ENCODE measurements around the gene ZSCAN26.
"Not testable (repeated sequence)": the region's sequence is repeated elsewhere in the genome, so short reads cannot be mapped to it uniquely, and the experiment has no call there.

Gene ZSCAN26

DNA sequence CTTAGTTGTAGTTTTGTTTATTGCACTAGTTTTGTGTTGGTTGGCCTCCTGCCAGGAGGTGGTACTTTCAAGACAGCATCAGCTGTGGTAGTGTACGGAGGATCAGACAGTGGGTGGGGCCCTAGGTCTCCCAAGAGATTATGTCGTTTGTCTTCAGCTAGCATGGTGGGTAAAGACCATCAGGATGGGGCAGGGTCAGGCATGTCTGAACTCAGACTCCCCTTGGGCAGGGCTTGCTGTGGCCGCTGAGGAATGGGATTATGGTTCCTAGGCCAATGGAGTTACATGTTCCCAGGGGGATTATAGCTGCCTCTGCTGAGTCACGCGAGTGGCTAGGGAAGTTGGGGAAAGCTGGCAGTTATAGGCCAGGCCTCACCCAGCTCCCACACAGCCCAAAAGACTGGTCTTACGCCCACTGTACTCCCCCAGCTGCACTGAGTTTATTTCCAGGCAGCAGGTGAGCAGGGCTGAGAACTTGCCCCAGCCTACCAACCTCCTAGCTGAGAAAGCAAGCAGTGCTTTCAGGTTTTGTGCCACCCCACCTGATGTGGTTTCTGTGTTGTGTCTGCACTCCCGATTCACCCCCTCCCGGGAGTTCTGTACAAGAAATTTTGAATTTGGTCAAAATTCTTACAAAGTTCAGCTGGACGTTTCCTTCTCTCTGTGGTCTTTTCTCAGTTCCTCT is 44.3 kb downstream of the ZSCAN26 start:
- DNase-seq: peak; percentile 91
- no peak overlapping the region for H3K4me3 ChIP-seq (ENCODE audit: low read depth, low read length)
- no peaks in the 10 kb centered on the region for H3K27me3 ChIP-seq (ENCODE audit: insufficient read depth, low read depth, severe bottlenecking)
- H3K27ac ChIP-seq: peak overlapping the region; percentile 36
- TF ChIP-seq, protein P1, sequence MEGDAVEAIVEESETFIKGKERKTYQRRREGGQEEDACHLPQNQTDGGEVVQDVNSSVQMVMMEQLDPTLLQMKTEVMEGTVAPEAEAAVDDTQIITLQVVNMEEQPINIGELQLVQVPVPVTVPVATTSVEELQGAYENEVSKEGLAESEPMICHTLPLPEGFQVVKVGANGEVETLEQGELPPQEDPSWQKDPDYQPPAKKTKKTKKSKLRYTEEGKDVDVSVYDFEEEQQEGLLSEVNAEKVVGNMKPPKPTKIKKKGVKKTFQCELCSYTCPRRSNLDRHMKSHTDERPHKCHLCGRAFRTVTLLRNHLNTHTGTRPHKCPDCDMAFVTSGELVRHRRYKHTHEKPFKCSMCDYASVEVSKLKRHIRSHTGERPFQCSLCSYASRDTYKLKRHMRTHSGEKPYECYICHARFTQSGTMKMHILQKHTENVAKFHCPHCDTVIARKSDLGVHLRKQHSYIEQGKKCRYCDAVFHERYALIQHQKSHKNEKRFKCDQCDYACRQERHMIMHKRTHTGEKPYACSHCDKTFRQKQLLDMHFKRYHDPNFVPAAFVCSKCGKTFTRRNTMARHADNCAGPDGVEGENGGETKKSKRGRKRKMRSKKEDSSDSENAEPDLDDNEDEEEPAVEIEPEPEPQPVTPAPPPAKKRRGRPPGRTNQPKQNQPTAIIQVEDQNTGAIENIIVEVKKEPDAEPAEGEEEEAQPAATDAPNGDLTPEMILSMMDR (IDR thresholded peaks at IDR 0.05; ENCODE audit: low read depth, low read length): no peak
- H3K36me3 ChIP-seq: no peaks in the 10 kb centered on the region
- H3K9me3 ChIP-seq (ENCODE audit: severe bottlenecking): peaks cover 6% of the 10 kb centered on the region

DNA sequence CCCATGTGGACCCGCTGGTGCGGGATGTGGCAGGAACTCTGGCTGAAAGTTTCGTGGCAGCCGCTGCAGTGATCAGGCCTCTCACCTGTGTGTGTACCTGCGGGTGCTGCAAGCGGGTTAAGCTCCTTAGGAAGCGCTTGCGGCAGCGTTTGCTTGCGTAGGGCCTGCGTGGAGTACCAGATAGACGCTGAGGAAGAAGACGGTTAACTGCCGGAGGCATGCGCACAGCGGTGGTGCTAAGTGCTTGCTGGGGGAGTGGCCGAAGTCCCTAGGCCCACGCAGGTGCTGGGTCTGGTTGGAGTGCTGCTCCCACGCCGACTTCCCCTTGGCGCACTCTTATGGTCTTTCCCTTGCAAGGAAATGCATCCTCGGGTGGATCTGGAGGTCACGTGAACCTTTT is 46.0 kb downstream of the ZSCAN26 start:
- Histone ChIP-seq H3K27me3 (ENCODE audit: insufficient read depth, low read depth, severe bottlenecking) (no peaks in the 10 kb centered on the region), H3K27ac (no peak overlapping the region), H3K9me3 (ENCODE audit: severe bottlenecking) (peaks cover 6% of the 10 kb centered on the region), H3K4me3 (ENCODE audit: low read depth, low read length) (no peak overlapping the region), H3K36me3 (no peaks in the 10 kb centered on the region)
- no peak for DNase-seq
- TF ChIP-seq, protein P1 (IDR thresholded peaks at IDR 0.05; ENCODE audit: low read depth, low read length): no peak

DNA sequence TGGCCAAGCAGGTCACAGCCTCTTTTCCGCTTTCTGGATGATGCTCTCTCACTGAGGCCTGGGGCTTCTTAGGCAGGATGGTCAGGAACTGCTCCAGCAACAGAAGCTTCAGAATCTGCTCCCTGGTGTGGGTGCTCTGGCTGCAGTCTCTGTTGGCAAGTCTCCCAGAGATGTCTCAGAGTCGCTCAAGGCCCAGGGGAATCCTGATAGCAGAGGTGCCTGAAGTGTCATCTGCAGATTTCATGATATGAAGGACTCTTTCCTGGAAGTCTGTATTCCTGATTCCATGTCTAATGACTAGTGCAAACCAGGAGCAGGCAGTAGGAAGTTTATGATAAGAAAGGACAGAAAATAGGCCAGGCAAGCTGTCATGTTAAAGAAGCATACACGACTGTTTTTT is 48.7 kb downstream of the ZSCAN26 start:
- Histone ChIP-seq H3K4me3 (ENCODE audit: low read depth, low read length) (no peak overlapping the region), H3K36me3 (no peaks in the 10 kb centered on the region), H3K27me3 (ENCODE audit: insufficient read depth, low read depth, severe bottlenecking) (no peaks in the 10 kb centered on the region), H3K9me3 (ENCODE audit: severe bottlenecking) (peaks cover 7% of the 10 kb centered on the region), H3K27ac (no peak overlapping the region)
- TF ChIP-seq, protein P1 (IDR thresholded peaks at IDR 0.05; ENCODE audit: low read depth, low read length): no peak
- no peak for DNase-seq

DNA sequence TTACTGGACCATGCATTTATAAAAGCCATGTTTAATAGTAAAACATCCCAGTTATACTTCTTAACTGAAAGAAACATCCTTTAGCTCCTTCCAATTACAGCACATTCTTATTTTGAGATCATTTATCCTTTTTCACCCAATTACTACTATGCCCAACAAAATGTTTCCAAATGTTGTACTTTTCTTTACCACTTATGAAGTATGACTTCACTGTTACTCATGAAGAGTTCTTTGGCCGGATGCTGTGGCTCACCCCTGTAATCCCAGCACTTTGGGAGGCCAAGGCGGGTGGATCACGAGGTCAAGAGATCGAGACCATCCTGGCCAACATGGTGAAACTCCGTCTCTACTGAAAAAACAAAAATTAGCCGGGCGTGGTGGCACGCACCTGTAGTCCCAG is 50.9 kb downstream of the ZSCAN26 start:
- H3K27ac ChIP-seq; H3K4me3 ChIP-seq (ENCODE audit: low read depth, low read length); H3K27me3 ChIP-seq (ENCODE audit: insufficient read depth, low read depth, severe bottlenecking); DNase-seq; H3K9me3 ChIP-seq (ENCODE audit: severe bottlenecking); H3K36me3 ChIP-seq: not testable (repeated sequence)

DNA sequence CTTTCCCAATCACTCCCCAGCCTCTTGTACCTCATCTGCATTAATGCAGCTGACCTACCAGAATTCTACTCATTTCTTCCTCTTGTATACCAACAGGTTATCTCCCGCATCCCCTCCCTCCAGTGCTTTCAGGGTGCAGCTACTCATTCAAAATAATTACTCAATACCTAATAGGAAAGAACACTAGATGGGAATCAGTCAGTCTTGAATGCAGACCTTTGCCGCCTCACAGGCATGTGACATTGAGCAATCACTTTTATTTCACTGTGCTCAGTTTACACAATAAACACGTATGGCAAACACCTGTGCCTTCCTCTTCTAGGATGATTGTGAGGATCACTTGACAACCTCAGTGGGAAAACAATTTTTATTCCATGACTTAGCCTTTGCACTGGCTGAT is 55.7 kb downstream of the ZSCAN26 start:
- Histone ChIP-seq H3K4me3 (ENCODE audit: low read depth, low read length) (no peak overlapping the region), H3K36me3 (peaks cover 25% of the 10 kb centered on the region), H3K9me3 (ENCODE audit: severe bottlenecking) (peaks cover 25% of the 10 kb centered on the region), H3K27me3 (ENCODE audit: insufficient read depth, low read depth, severe bottlenecking) (no peaks in the 10 kb centered on the region), H3K27ac (no peak overlapping the region)
- no peak for DNase-seq
- TF ChIP-seq, protein P1 (IDR thresholded peaks at IDR 0.05; ENCODE audit: low read depth, low read length): no peak

DNA sequence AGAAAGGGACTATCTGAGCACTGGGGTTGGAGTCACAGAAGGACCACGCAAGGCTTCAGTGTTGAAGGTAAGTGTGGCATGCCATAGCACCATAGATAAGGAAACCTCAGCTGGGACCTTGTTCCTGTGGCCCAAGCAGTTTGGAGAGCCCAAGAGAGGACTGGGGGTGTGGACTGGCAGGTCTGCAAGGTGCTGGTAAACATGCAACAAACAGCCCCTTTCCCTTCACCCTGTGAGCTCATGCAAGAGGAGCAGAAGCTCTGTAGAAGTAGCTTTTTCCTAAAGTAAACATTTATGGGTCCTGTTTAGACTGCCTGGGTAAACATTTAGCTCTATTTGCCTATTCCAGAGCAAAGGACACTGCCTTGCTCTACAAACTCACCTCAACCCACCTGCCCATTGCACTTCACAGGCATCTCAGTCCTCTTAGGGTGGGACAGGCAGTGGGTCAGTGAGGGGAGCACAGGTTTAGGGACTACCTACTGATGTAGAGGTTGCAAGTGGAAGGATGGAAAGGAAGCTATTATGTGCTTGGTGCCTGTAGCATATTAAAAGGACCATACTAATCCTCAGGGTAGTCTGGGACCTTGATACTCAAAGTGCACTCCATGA is 57.0 kb downstream of the ZSCAN26 start:
- no peak overlapping the region for H3K4me3 ChIP-seq (ENCODE audit: low read depth, low read length)
- DNase-seq: no peak
- H3K9me3 ChIP-seq (ENCODE audit: severe bottlenecking): peaks cover 34% of the 10 kb centered on the region
- H3K36me3 ChIP-seq: peaks cover 25% of the 10 kb centered on the region
- H3K27me3 ChIP-seq (ENCODE audit: insufficient read depth, low read depth, severe bottlenecking): no peaks in the 10 kb centered on the region
- H3K27ac ChIP-seq: no peak overlapping the region
- TF ChIP-seq, protein P1 (IDR thresholded peaks at IDR 0.05; ENCODE audit: low read depth, low read length): no peak

Data from WERI-Rb-1 (cell line).